Middle frontal gyrus (tissue), 1 donor: Measurements from ENCODE around the gene KIT.
"Not testable (repeated sequence)": the region's sequence is repeated elsewhere in the genome, so short reads cannot be mapped to it uniquely, and the experiment has no call there.

ENCODE experiments used
- DNase-seq: peaks from one replicate; pipeline ENCODE4 v3.0.0-alpha.2; 2015; ENCODE audit warnings: low spot score; ENCODE audit errors: extremely low spot score

KIT gene

DNA sequence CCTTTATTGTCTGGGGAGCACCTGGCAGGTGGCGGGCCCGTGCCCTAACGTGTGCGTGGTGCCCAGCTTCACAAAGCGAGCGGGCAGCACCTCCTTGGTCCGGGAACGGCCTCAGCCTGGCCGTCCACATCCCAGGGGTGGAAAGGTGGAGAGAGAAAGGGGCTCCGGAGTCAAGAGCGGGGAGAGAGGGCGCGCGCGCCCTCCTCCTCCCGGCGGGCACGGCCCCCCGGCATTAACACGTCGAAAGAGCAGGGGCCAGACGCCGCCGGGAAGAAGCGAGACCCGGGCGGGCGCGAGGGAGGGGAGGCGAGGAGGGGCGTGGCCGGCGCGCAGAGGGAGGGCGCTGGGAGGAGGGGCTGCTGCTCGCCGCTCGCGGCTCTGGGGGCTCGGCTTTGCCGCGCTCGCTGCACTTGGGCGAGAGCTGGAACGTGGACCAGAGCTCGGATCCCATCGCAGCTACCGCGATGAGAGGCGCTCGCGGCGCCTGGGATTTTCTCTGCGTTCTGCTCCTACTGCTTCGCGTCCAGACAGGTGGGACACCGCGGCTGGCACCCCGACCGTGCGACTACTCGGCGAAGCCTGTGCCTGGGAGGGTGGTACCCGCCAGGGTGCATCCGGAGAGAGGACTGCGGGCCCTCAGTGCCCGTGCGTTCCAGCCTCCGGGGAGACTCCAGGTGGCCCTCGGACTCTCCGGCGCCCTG lies at the start of gene KIT:
Gene KIT (plus strand): TSS at position 407 of the 701 bp plus-strand sequence. CDS start 58 bp downstream, at position 465.
- no peak for DNase-seq

DNA sequence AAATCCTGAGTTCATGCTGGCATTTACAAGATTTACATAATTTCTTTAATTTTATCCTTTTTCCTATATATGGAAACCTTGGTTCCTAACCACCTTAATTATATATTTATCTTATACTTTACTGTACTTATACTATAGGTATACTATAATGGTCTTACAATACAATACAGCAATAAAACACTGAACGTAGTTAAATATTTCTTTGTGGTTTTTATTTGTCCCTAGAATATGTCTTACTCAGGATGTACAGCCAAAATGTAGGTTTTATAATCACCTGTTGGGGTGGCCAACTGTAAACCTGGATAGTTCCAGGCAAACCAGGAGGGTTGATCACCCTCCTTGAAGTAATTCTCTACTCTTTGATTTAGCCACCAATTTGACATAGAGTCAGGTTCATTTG lies 48.4 kb upstream of the KIT start:
- no peak for DNase-seq

DNA sequence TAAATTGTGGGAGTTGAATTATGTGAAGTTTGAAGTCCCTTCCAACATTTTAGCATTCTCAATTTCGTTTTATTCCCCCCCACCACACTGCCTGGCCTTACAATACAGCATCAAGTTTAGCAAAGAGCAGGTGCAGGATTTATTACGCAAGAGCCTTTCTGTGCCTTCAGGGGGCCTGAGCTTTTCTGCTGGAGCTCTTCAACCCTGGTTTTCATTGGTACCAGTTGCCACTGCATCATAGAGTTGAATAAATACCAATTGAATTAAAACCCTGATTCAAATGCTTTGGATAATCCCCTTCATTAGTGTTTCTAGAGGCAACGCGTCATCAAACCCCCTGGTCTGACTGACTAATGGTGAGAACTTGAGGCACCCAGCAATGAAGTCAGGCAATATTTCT lies 43.6 kb upstream of the KIT start:
- DNase-seq = no peak

DNA sequence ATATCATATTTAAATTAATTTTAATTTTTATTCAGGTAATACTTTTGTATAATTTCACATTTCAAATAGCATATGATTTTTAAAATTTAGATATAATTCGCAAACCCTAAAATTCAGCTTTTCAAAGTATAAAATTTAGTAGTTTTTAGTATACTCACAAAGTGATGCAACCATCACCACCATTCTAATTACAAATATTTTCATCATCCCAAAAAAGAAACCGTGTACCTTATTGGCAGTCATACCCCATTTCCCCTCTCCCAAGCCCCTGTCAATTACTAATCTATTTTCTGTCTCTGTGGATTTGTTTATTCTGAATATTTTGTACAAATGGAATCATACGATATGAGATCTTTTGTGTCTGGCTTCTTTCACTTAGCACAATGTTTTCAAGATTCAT lies 37.0 kb upstream of the KIT start:
- no peak for DNase-seq

DNA sequence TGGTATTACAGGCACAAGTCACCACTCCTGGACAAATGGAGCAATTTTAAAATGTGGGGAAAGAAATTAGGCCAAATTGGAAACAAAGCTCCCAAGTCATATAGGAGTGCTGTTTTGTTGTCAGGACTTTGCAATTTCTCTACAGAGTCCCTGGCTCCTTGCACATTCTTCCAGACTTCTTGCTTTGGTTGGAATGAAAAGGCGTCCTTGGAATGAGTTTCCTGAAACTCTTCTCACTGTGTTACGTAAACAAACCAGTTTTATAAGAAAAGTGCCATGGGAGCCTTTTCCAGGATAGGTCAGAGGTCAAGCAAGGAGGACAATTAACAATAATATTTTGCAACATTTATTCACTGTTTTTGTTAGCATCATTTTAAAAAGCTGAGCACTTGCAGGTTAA lies 32.4 kb upstream of the KIT start:
- no peak for DNase-seq

- DNase-seq = no peak
These were observed 31.6 kb upstream of the KIT start for GRCh38 chr4:54626113-54626512.

- no peak for DNase-seq
These were observed 25.2 kb upstream of the KIT start for GRCh38 chr4:54632537-54632936.

DNA sequence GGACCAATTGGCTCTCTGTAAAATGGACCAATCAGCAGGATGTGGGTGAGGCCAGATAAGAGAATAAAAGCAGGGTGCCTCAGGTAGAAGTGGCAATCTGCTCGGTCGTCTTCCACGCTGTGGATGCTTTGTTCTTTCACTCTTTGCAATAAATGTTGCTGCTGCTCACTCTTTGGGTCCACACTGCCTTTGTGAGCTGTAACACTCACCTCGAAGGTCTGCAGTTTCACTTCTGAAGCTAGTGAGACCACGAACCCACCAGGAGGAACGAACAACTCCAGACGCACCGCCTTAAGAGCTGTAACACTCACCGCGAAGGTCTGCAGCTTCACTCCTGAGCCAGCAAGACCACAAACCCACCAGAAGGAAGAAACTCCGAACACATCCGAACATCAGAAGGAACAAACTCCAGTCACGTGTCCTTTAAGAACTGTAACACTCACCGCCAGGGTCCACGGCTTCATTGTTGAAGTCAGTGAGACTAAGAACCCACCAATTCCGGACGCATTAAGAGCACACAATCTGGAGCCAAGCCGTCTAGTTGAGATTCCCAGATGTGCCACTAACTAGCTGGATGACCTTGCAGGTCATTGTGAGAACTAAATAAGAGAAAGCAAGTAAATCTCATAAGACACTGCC lies 24.5 kb upstream of the KIT start:
- not testable (repeated sequence) for DNase-seq

GRCh38 chr4:54635318-54635717 lies 22.4 kb upstream of the KIT start:
- DNase-seq = no peak

DNA sequence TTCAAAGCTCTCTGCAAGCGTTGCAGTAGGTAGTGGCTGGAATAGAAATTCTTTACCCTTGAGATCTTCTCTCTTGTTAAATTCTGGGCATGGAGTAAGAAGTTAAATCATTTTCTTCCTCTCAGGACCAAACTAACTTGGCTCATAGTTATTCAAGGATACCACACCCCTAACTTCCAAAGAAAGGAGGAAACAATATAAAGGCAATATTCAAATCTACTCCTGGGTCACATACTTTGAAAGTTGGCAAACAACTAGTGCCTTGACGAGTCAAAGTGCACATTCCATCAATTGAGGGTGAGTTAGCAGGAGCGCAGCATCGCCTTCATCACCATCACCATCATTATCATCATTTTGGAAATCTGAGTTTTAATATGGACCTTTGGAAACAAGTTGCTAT lies 20.4 kb upstream of the KIT start:
- no peak for DNase-seq

GRCh38 chr4:54641101-54641500 lies 16.7 kb upstream of the KIT start:
- not testable (repeated sequence) for DNase-seq

DNA sequence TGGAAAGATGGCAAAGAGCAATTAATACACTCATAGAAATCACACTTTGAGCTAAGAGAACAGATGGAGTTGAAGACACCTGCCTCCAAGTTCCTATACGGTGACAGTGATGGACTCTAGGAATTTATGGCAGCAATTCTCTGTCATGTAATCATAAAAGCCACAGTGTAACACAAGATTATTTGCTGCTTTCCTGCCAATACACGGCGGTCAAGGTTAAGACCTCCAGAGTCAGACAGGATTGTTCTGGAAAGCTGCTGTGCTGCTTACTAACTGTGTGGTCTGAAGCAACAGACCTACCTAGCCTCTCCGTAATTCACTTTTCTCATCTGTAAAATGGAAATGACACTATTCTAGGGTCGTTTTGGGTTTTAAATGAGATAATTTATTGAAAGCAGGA lies 14.6 kb upstream of the KIT start:
- DNase-seq = no peak

- DNase-seq = no peak
These were observed 13.6 kb upstream of the KIT start for GRCh38 chr4:54643958-54644751.

- no peak for DNase-seq
These were observed 11.9 kb upstream of the KIT start for GRCh38 chr4:54645830-54646229.

DNA sequence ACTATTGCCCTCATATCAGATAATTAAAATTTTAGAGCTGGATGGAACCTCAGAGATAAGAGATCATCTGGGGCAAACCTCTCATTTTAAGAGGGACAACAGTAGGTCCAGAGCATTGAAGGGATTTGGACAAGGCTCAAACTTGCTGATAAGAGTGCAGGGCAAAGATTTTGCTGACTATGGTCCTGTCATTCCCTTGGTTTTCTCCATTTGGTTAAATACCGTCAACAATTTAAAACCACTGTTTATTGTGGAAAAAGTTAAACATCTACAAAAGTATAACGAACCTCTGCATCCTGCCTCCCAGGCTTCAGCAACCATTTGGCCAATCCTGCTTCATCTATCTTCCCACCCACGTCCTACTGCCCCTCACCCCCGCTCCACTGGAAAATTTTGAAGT lies 10.7 kb upstream of the KIT start:
- no peak for DNase-seq

GRCh38 chr4:54651050-54651449 lies 6.7 kb upstream of the KIT start:
- DNase-seq = no peak

- no peak for DNase-seq
These were observed 3.0 kb upstream of the KIT start for GRCh38 chr4:54654753-54655152.

DNA sequence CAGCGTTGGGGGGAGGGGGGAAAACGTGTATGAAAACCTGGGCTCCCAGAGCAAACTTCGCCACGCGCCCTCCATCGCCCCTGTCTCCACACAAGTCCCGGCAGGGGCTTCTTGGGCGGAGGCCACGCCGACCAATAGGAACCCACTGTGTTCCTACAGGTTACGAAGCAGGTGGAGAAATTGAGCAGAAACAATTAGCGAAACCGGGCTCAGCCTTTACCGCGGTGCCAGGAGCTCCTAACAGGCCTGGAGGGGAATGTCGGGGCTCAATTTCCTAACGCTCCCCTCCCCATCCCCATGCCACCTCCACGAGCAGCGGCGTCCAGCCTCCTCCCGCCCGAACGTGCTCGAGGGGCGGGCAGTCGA lies 589 bp upstream of the KIT start:
- no peak for DNase-seq

GRCh38 chr4:54658252-54659093 lies 716 bp downstream of the KIT start:
- DNase-seq = peak; percentile 18

- no peak for DNase-seq
These were observed 1.6 kb downstream of the KIT start for GRCh38 chr4:54659313-54659712.

GRCh38 chr4:54659749-54660535 lies 2.2 kb downstream of the KIT start:
- DNase-seq = no peak
